ENCODE measurements around the gene SEMA4B.

DNA sequence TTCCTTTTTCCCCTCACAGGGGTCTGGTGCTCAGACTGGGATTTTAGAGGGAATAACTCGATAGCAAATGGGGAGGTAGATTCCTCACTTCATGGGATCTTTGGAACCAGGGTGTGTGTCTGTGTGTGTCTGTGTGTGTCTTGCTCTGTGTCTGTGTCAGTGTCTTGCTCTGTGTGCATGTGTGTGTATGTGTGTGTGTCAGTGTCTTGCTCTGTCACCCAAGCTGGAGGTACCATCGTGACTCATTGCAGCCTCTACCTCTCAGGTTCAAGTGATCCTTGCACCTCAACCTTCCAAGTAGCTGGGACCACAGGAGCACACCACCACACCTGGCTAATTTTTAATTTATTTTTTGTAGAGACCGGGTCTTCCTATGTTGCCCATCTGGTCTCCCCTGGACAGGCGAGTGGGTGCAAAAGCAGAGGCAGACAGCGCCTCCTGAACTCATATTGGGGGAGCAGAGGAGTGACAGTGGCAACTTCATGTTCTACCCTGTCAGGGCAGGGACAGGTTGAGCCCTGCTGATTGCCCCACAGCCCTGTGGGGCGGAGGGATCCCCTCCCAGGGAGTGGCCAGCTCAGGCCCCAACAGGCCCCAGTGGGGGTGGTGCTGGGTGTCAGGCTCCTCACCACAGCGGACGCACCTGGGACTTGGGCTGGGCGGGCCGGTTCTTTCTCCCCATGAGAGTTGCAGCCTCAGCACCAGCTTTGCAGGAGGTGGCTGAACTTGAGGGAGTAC, 10.4 kb upstream of the SEMA4B start:
- no peak for TF ChIP-seq POLR2A (IDR thresholded peaks at IDR 0.05)
- no peak for TF ChIP-seq CTCF (IDR thresholded peaks at IDR 0.05 in 8 of 11, conservative IDR thresholded peaks at IDR 0.05 in 3 of 11)
